ENCODE results near the gene BMPER.
"Not testable (repeated sequence)": the region's sequence is repeated elsewhere in the genome, so short reads cannot be mapped to it uniquely, and the experiment has no call there.

BMPER gene

GRCh38 chr7:34136698-34137097 lies 231.4 kb downstream of the BMPER start:
- no peak for DNase-seq (ENCODE audit: low spot score)

- no peak for DNase-seq (ENCODE audit: low spot score)
Observed at GRCh38 chr7:34137176-34137575, 231.8 kb downstream of the BMPER start.

GRCh38 chr7:34138483-34138882 lies 233.1 kb downstream of the BMPER start:
- no peak for DNase-seq (ENCODE audit: low spot score)

GRCh38 chr7:34139086-34139485 lies 233.7 kb downstream of the BMPER start:
- no peak for DNase-seq (ENCODE audit: low spot score)

- no peak for DNase-seq (ENCODE audit: low spot score)
Observed at GRCh38 chr7:34140066-34140465, 234.7 kb downstream of the BMPER start.

- DNase-seq (ENCODE audit: low spot score): peak; percentile 57
Observed at GRCh38 chr7:34143402-34143801, 238.1 kb downstream of the BMPER start.

- no peak for DNase-seq (ENCODE audit: low spot score)
Observed at GRCh38 chr7:34145603-34146002, 240.3 kb downstream of the BMPER start.

- DNase-seq (ENCODE audit: low spot score): no peak
Observed at GRCh38 chr7:34153656-34154270, 248.4 kb downstream of the BMPER start.

- peak; percentile 85 for DNase-seq (ENCODE audit: low spot score)
Observed at GRCh38 chr7:34155220-34155908, 250.0 kb downstream of the BMPER start.

- DNase-seq (ENCODE audit: low spot score): peak; percentile 63
Observed at GRCh38 chr7:34156336-34156735, 251.0 kb downstream of the BMPER start.

- peak; percentile 41 for DNase-seq (ENCODE audit: low spot score)
Observed at GRCh38 chr7:34157137-34157536, 251.8 kb downstream of the BMPER start.

GRCh38 chr7:34158368-34159153 lies 253.2 kb downstream of the BMPER start:
- DNase-seq (ENCODE audit: low spot score): no peak

- DNase-seq (ENCODE audit: low spot score): peak; percentile 81
Observed at GRCh38 chr7:34160261-34160752, 255.0 kb downstream of the BMPER start.

- DNase-seq (ENCODE audit: low spot score): no peak
Observed at GRCh38 chr7:34162027-34162565, 256.8 kb downstream of the BMPER start.

- no peak for DNase-seq (ENCODE audit: low spot score)
Observed at GRCh38 chr7:34162677-34163076, 257.3 kb downstream of the BMPER start.

- DNase-seq (ENCODE audit: low spot score): no peak
Observed at GRCh38 chr7:34163956-34164355, 258.6 kb downstream of the BMPER start.

- peak; percentile 31 for DNase-seq (ENCODE audit: low spot score)
Observed at GRCh38 chr7:34165466-34165865, 260.1 kb downstream of the BMPER start.

GRCh38 chr7:34165927-34166550 lies 260.7 kb downstream of the BMPER start:
- DNase-seq (ENCODE audit: low spot score): peak; percentile 53

GRCh38 chr7:34168013-34168412 lies 262.7 kb downstream of the BMPER start:
- DNase-seq (ENCODE audit: low spot score): no peak

GRCh38 chr7:34174688-34175616 lies 269.6 kb downstream of the BMPER start:
- not testable (repeated sequence) for DNase-seq (ENCODE audit: low spot score)

GRCh38 chr7:34175837-34176236 lies 270.5 kb downstream of the BMPER start:
- DNase-seq (ENCODE audit: low spot score): no peak

All from GM03348 (cell line).